GM21360 (cell line): ENCODE measurements around the gene EIF3J.
"Not testable (repeated sequence)": the region's sequence is repeated elsewhere in the genome, so short reads cannot be mapped to it uniquely, and the experiment has no call there.

Experiments
- ATAC-seq: cut with Tn5 transposase; IDR thresholded peaks from one replicate; pipeline ENCODE4 v1.9.1; 2021; ENCODE audit warnings: mild to moderate bottlenecking, moderate library complexity; ENCODE audit not compliant: unreplicated experiment

The EIF3J gene

GRCh38 chr15:44536962-44537734 lies at the start of gene EIF3J:
EIF3J (plus strand) TSS chr15:44537147; CDS start chr15:44537195, 48 bp downstream.
- peak; percentile 78 for ATAC-seq

GRCh38 chr15:44489464-44489863 lies 47.5 kb upstream of the EIF3J start:
- no peak for ATAC-seq

GRCh38 chr15:44490622-44491021 lies 46.3 kb upstream of the EIF3J start:
- no peak for ATAC-seq

GRCh38 chr15:44492040-44492439 lies 44.9 kb upstream of the EIF3J start:
- no peak for ATAC-seq

GRCh38 chr15:44492672-44493071 lies 44.3 kb upstream of the EIF3J start:
- no peak for ATAC-seq

GRCh38 chr15:44495562-44495961 lies 41.4 kb upstream of the EIF3J start:
- ATAC-seq = no peak

GRCh38 chr15:44500555-44500954 lies 36.4 kb upstream of the EIF3J start:
- ATAC-seq = no peak

GRCh38 chr15:44501768-44502366 lies 35.1 kb upstream of the EIF3J start:
- no peak for ATAC-seq

GRCh38 chr15:44516436-44516835 lies 20.5 kb upstream of the EIF3J start:
- ATAC-seq = no peak

- ATAC-seq = no peak
Observed at GRCh38 chr15:44519537-44519936, 17.4 kb upstream of the EIF3J start.

GRCh38 chr15:44525018-44525417 lies 11.9 kb upstream of the EIF3J start:
- ATAC-seq = no peak

- ATAC-seq = no peak
Observed at GRCh38 chr15:44527241-44527640, 9.7 kb upstream of the EIF3J start.

GRCh38 chr15:44529864-44530604 lies 6.9 kb upstream of the EIF3J start:
- no peak for ATAC-seq

GRCh38 chr15:44530653-44531052 lies 6.3 kb upstream of the EIF3J start:
- ATAC-seq = no peak

GRCh38 chr15:44532275-44532674 lies 4.7 kb upstream of the EIF3J start:
- not testable (repeated sequence) for ATAC-seq

- no peak for ATAC-seq
Observed at GRCh38 chr15:44532689-44533088, 4.3 kb upstream of the EIF3J start.

GRCh38 chr15:44535092-44535491 lies 1.9 kb upstream of the EIF3J start:
- ATAC-seq = no peak

- no peak for ATAC-seq
Observed at GRCh38 chr15:44535523-44536301, 1.2 kb upstream of the EIF3J start.

GRCh38 chr15:44536302-44536961 lies 515 bp upstream of the EIF3J start:
- ATAC-seq = peak; percentile 58

GRCh38 chr15:44537735-44538240 lies 841 bp downstream of the EIF3J start:
- ATAC-seq = no peak
